ENCODE measurements around the gene MEGF9.

- TF ChIP-seq CTCF (conservative IDR thresholded peaks at IDR 0.05 in 1 of 2, IDR thresholded peaks at IDR 0.05 in 1 of 2; ENCODE audit: extremely low read depth in 1 of 2, insufficient read depth in 1 of 2, low read depth in 1 of 2, low read length in 2 of 2) = no peak
- no peak for TF ChIP-seq EZH2 (IDR thresholded peaks at IDR 0.05; ENCODE audit: borderline replicate concordance, low read length)
Observed at GRCh38 chr9:120690372-120690771, 23.9 kb downstream of the MEGF9 start.
